K562 (cell line): ENCODE results near the gene IFI30. TPM values are rescaled to one million over a fixed set of nuclear protein-coding genes. Genes with fewer than 3 reads are reported as not detected.
A peak's percentile ranks its signal among the peaks of the same experiment; 100 is the strongest.

Source experiments
- ATAC-seq: fragments of 200-7000 bp; cut with Tn5 transposase; 3 replicates; pipeline ENCODE4 v1.9.1; 2020; ENCODE audit warnings: moderate library complexity
- BruUV-seq: library from RNA; stranded (reverse); fragments of 400-500 nt; replicated peaks from 2 replicates; lab custom pipeline; 2021; lab: Mats Ljungman, UMichigan
- CTCF ChIA-PET: fragments of 300-600 bp; formaldehyde crosslinking; extraction: SDS; loops from one replicate; lab custom pipeline; 2021; ENCODE audit warnings: low intra/inter-chr PET ratio; lab: Yijun Ruan, JAX
- POLR2A ChIA-PET: fragments of 300-600, 350-650 bp; sonication (Branson Sonifier 250); formaldehyde crosslinking; extraction: SDS; loops from one replicate; lab custom pipeline; 2021; ENCODE audit warnings: antibody characterized with exemption, inconsistent platforms; lab: Yijun Ruan, JAX
- DNase-seq, 4 experiments: peaks; one replicate each; pipeline versions ENCODE4 v3.0.0 to v3.0.0-alpha.2; 2011 to 2018; ENCODE audit warnings: low spot score in 3 of 4, mixed read lengths in 3 of 4; ENCODE audit errors: extremely low read depth in 1 of 4
- FAIRE-seq: peaks from 2 replicates; lab custom pipeline; 2011; peaks lifted over from hg19 to GRCh38; lab: Jason Lieb, UNC
- H2AFZ ChIP-seq: 2 replicates; pipeline ENCODE4 v1.6.0; 2011; ENCODE audit warnings: low read depth, low read length, control low read depth, inconsistent platforms
- H3K27ac ChIP-seq: fragments of 200-600 bp; 3 replicates; pipeline ENCODE4 v1.8.0; 2011; ENCODE audit warnings: low read depth, mild to moderate bottlenecking, control low read depth, inconsistent platforms, low read length, moderate library complexity, mixed read lengths; ENCODE audit errors: extremely low read depth
- H3K27me3 ChIP-seq, 2 experiments: fragments of 300-600 bp in 1 of 2; 2 replicates in 1 of 2; 3 replicates in 1 of 2; pipeline versions ENCODE4 v1.6.0 to v1.8.0; 2011; ENCODE audit warnings: inconsistent platforms in 2 of 2, low read length in 2 of 2, mild to moderate bottlenecking in 1 of 2, mixed read lengths in 1 of 2, moderate library complexity in 1 of 2; ENCODE audit not compliant: control insufficient read depth in 2 of 2, insufficient read depth in 2 of 2
- H3K36me3 ChIP-seq: fragments of 300-600 bp; 3 replicates; pipeline ENCODE4 v1.8.0; 2011; ENCODE audit warnings: mild to moderate bottlenecking, low read length, inconsistent platforms; ENCODE audit not compliant: control insufficient read depth, insufficient read depth
- H3K4me1 ChIP-seq, 2 experiments: fragments of 200-600 bp in 1 of 2; replicated peaks in 1 of 2; 2 replicates in 1 of 2; 3 replicates in 1 of 2; pipeline versions ENCODE4 v1.5.1 to v1.8.0; 2011; ENCODE audit warnings: inconsistent platforms in 2 of 2, low read length in 2 of 2, mild to moderate bottlenecking in 1 of 2, mixed read lengths in 1 of 2, moderate library complexity in 1 of 2; ENCODE audit not compliant: control insufficient read depth in 2 of 2, insufficient read depth in 2 of 2
- H3K4me2 ChIP-seq: 2 replicates; pipeline ENCODE4 v1.6.1; 2011; ENCODE audit warnings: low read length, control low read depth, inconsistent platforms, mixed read lengths; ENCODE audit not compliant: insufficient read depth
- H3K4me3 ChIP-seq: fragments of 200-600 bp; sonication (generic), shearing (Covaris generic); 2 replicates; pipeline ENCODE4 v1.5.1; 2016; ENCODE audit warnings: control low read depth, inconsistent platforms
- H3K79me2 ChIP-seq: fragments of 200-600 bp; 3 replicates; pipeline ENCODE4 v1.8.0; 2011; ENCODE audit warnings: low read length, inconsistent platforms; ENCODE audit not compliant: control insufficient read depth, insufficient read depth
- H3K9ac ChIP-seq, 2 experiments: 2 replicates each; pipeline versions ENCODE4 v1.6.0 to v1.6.1; 2011; ENCODE audit warnings: low read depth in 2 of 2, low read length in 2 of 2, control low read depth in 1 of 2, inconsistent platforms in 1 of 2, mild to moderate bottlenecking in 1 of 2, mixed read lengths in 1 of 2; ENCODE audit not compliant: insufficient read depth in 1 of 2
- H3K9me1 ChIP-seq: one replicate; pipeline ENCODE4 v1.6.0; 2011; ENCODE audit warnings: inconsistent platforms, mild to moderate bottlenecking, low read length, moderate library complexity; ENCODE audit not compliant: control insufficient read depth, insufficient read depth
- H3K9me3 ChIP-seq: replicated peaks from 2 replicates; pipeline ENCODE4 v1.5.1; 2011; ENCODE audit warnings: low read depth, low read length, inconsistent platforms; ENCODE audit not compliant: control insufficient read depth, insufficient read depth
- H4K20me1 ChIP-seq: replicated peaks from 2 replicates; pipeline ENCODE4 v1.6.1; 2011; ENCODE audit warnings: low read length, inconsistent platforms, mixed read lengths; ENCODE audit not compliant: control insufficient read depth, insufficient read depth
- ARHGAP35 ChIP-seq: fragments of 450-650 bp; IDR thresholded peaks from 2 replicates; pipeline ENCODE4 v1.6.1; 2018; ENCODE audit not compliant: partially characterized antibody
- CEBPB ChIP-seq: fragments of 450-650 bp; IDR thresholded peaks from 2 replicates; pipeline ENCODE4 v1.6.1; 2016; ENCODE audit warnings: missing genetic modification characterization, missing compliant biosample characterization
- CEBPG ChIP-seq, 3 experiments: fragments of 200-800 bp in 1 of 3; sonication (Bioruptor generic) in 1 of 3; sonication (generic) in 1 of 3; formaldehyde crosslinking in 1 of 3; IDR thresholded peaks in 2 of 3; conservative IDR thresholded peaks in 1 of 3; 2 replicates each; pipeline versions ENCODE4 v1.6.1 to v1.8.0; 2016 to 2022; ENCODE audit warnings: missing compliant biosample characterization in 2 of 3, missing genetic modification characterization in 2 of 3, mild to moderate bottlenecking in 1 of 3, missing genetic modification reagents in 1 of 3
- ELF2 ChIP-seq: fragments of 250-450 bp; sonication (Bioruptor Pico); IDR thresholded peaks from 2 replicates; pipeline ENCODE4 v1.5.0; 2021; ENCODE audit warnings: mild to moderate bottlenecking
- GATA2 ChIP-seq: sonication (generic); formaldehyde crosslinking; IDR thresholded peaks from 2 replicates; pipeline ENCODE4 v1.4.0; 2020; ENCODE audit warnings: mild to moderate bottlenecking, missing genetic modification reagents
- HMGN3 ChIP-seq: IDR thresholded peaks from 2 replicates; pipeline ENCODE4 v1.6.1; 2011; ENCODE audit warnings: borderline replicate concordance, low read depth, mild to moderate bottlenecking, mixed read lengths, low read length; ENCODE audit not compliant: insufficient read length; ENCODE audit errors: extremely low read depth
- ZNF146 ChIP-seq: IDR thresholded peaks from one replicate; pipeline ENCODE4 v1.6.1; 2018; ENCODE audit warnings: missing compliant biosample characterization; ENCODE audit not compliant: unreplicated experiment
- WGBS: fragments of 100-300 bp; shearing (Covaris generic); methylation state at CpG from one replicate; pipeline ENCODE4 v1.1.6; 2016; ENCODE audit warnings: low coverage, mixed read lengths; ENCODE audit not compliant: insufficient coverage; ENCODE audit errors: missing lambda C conversion rate; 5-methylcytosine and 5-hydroxymethylcytosine counted together
- in situ Hi-C: fragments of 300-500 bp; cut with MboI; formaldehyde crosslinking; loops from 4 replicates; pipeline ENCODE4 v1.15.0; 2018; ENCODE audit warnings: inconsistent platforms, mixed read lengths
- intact Hi-C: fragments of 100-400 bp; cut with micrococcal nuclease; formaldehyde crosslinking; loops from 2 replicates; pipeline ENCODE4 v1.14.2; 2022
- polyA plus RNA-seq, 8 experiments: library from polyadenylated mRNA; depleted of rRNA in 4 of 8; stranded (reverse) in 5 of 8; unstranded in 3 of 8; fragments of >200 nt; fragmentation: Nextera tagmentation in 2 of 8; fragmentation: Illumina TruSeq in 1 of 8; extraction: Ambion mirVana in 2 of 8; extraction: Trizol in 1 of 8; gene quantifications; 2 replicates each; pipeline versions ENCODE4 v1.2.1 to v1.2.3, GENCODE V29; 2011 to 2014; ENCODE audit warnings: inconsistent platforms in 1 of 8, missing spikeins in 1 of 8
- total RNA-seq, 7 experiments: library from RNA; depleted of rRNA in 6 of 7; stranded (reverse); fragments of >200 nt in 6 of 7; fragmentation: Illumina TruSeq in 2 of 7; extraction: Trizol in 2 of 7; gene quantifications; 2 replicates each; pipeline versions ENCODE4 v1.2.1 to v1.2.3, GENCODE V29; 2011 to 2021; ENCODE audit warnings: low replicate concordance in 1 of 7

The IFI30 gene
- total and polyA plus RNA-seq, 9 of the 15 experiments (the other 6 are each of a cell fraction or from before 2014, with no cell fraction given): 63.7 to 430 (median 109) TPM

GRCh38 chr19:18137657-18138339 lies 35.8 kb upstream of the IFI30 start:
- 0 out of 4 replicates have a peak overlapping the region, but pooled peaks of 1 of the 2 experiments have one; percentile 4 for H3K9ac ChIP-seq

GRCh38 chr19:18140473-18140872 lies 33.1 kb upstream of the IFI30 start:
- H3K27ac ChIP-seq: no peak overlapping the region
- H3K27me3 ChIP-seq: no peaks in the 10 kb centered on the region
- TF ChIP-seq ZNF146 (CRISPR knock-in tag) (peak; percentile 58), ELF2 (CRISPR knock-in tag) (no peak)
- ChIA-PET POLR2A (no interaction called here), CTCF (no interaction called here)
- no peak overlapping the region for H3K9ac ChIP-seq
- no TSS peak for BruUV-seq
- 94% methylated on average over 1 of the region's 1 CpG for WGBS
- intact Hi-C loops (no loop called here), in situ Hi-C loops (no loop called here)
- no peaks in the 10 kb centered on the region for H4K20me1 ChIP-seq
- no peak overlapping the region for H2AFZ ChIP-seq
- H3K9me1 ChIP-seq: no peaks in the 10 kb centered on the region
- ATAC-seq (no peak), FAIRE-seq (no peak), DNase-seq (no peak)
- H3K4me1 ChIP-seq: peaks cover 0 to 4% of the 10 kb centered on the region in 2 experiments; a peak in 2 of 5 replicates
- no peak overlapping the region for H3K4me2 ChIP-seq
- no peaks in the 10 kb centered on the region for H3K79me2 ChIP-seq
- H3K4me3 ChIP-seq: no peak overlapping the region
- H3K36me3 ChIP-seq: peaks cover 49% of the 10 kb centered on the region; the same call in 2 of the 3 replicates
- no peaks in the 10 kb centered on the region for H3K9me3 ChIP-seq

More at GRCh38 chr19:18137657-18138339, 35.8 kb upstream of the IFI30 start:
- Histone ChIP-seq H3K27me3 (no peaks in the 10 kb centered on the region), H3K79me2 (no peaks in the 10 kb centered on the region), H2AFZ (no peak overlapping the region), H3K4me2 (no peak overlapping the region), H3K27ac (no peak overlapping the region), H3K9me3 (no peaks in the 10 kb centered on the region), H3K9me1 (no peaks in the 10 kb centered on the region), H3K36me3 (peaks cover 32% of the 10 kb centered on the region; the same call in 2 of the 3 replicates), H3K4me3 (no peak overlapping the region), H3K4me1 (no peaks in the 10 kb centered on the region; a peak in 2 of 5 replicates), H4K20me1 (no peaks in the 10 kb centered on the region)
- DNase-seq (no peak), FAIRE-seq (no peak), ATAC-seq (no peak)
- in situ Hi-C loops (no loop called here), intact Hi-C loops (no loop called here)
- BruUV-seq: no TSS peak
- 78% methylated on average over 9 of the region's 9 CpGs for WGBS
- no peak for TF ChIP-seq GATA2 (CRISPR knock-in tag)
- TF ChIP-seq CEBPB (tag): peak; percentile 74
- 0 out of 2 replicates have a peak, but pooled peaks have one; percentile 31 for TF ChIP-seq CEBPG (CRISPR knock-in tag; IDR thresholded peaks at IDR 0.05)
- peak in 1 of 2 experiments; percentile 32; a peak in 1 of 4 replicates for TF ChIP-seq CEBPG (tag; conservative IDR thresholded peaks at IDR 0.05 in 1 of 2, IDR thresholded peaks at IDR 0.05 in 1 of 2)
- no peak for TF ChIP-seq ARHGAP35
- TF ChIP-seq HMGN3: no peak
- POLR2A ChIA-PET: interaction anchor here (0.6 to 1.9 kb wide), 3 partner anchors 8 to 93 kb away, joined by 3 to 4 read pairs (median 3); no protein-coding TSS in a partner anchor
- CTCF ChIA-PET: no interaction called here
